SK-N-SH treated with all-trans-retinoic acid at 6 μM for 48 hours (cell line): Measurements from ENCODE around the gene IVNS1ABP.

Experiments used
- ARNTL ChIP-seq: fragments of 450-650 bp; formaldehyde crosslinking; IDR thresholded peaks from 2 replicates; pipeline ENCODE4 v1.5.0; 2020; ENCODE audit warnings: low read depth, mild to moderate bottlenecking, moderate library complexity, borderline replicate concordance
- PPARA ChIP-seq: fragments of 250-450 bp; sonication (Bioruptor Pico); IDR thresholded peaks from 2 replicates; pipeline ENCODE4 v1.5.0; 2020; ENCODE audit warnings: mild to moderate bottlenecking, borderline replicate concordance
- TF ChIP-seq, protein P1 (sequence below): fragments of 250-450 bp; sonication (Bioruptor Pico); IDR thresholded peaks from 2 replicates; pipeline ENCODE4 v1.5.1; 2021; ENCODE audit warnings: mild to moderate bottlenecking, moderate library complexity

DNA sequence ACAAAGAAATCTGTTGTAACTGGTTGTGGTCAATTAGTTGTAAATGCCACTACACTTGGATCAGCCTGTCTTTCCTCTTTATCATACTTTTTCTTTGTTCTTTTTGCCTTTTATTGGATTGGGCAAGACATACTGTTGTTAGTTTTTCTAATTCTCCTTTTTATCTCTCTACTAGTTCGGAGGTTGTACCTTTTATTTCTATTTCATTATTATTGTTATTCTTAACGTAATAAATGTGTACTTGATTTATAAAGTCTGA lies 59.2 kb downstream of the IVNS1ABP start:
- TF ChIP-seq, protein P1, sequence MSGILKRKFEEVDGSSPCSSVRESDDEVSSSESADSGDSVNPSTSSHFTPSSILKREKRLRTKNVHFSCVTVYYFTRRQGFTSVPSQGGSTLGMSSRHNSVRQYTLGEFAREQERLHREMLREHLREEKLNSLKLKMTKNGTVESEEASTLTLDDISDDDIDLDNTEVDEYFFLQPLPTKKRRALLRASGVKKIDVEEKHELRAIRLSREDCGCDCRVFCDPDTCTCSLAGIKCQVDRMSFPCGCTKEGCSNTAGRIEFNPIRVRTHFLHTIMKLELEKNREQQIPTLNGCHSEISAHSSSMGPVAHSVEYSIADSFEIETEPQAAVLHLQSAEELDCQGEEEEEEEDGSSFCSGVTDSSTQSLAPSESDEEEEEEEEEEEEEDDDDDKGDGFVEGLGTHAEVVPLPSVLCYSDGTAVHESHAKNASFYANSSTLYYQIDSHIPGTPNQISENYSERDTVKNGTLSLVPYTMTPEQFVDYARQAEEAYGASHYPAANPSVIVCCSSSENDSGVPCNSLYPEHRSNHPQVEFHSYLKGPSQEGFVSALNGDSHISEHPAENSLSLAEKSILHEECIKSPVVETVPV (CRISPR knock-in tag): no peak
- TF ChIP-seq ARNTL (CRISPR knock-in tag) (no peak), PPARA (CRISPR knock-in tag) (no peak)
